IPS DF 6.9 (cell line): Measurements from ENCODE around the gene STXBP3.

Experiments used
- DNase-seq: peaks from one replicate; pipeline ENCODE4 v3.0.0-alpha.2; 2013; ENCODE audit warnings: low read depth, low spot score
- H3K27ac ChIP-seq: one replicate; pipeline ENCODE4 v1.5.1; 2013; ENCODE audit warnings: low read length, control low read depth
- H3K27me3 ChIP-seq: 2 replicates; pipeline ENCODE4 v1.6.1; 2013; ENCODE audit warnings: mild to moderate bottlenecking, low read length; ENCODE audit not compliant: control insufficient read depth, insufficient read depth
- H3K36me3 ChIP-seq: 2 replicates; pipeline ENCODE4 v1.6.1; 2013; ENCODE audit warnings: low read length; ENCODE audit not compliant: control insufficient read depth, insufficient read depth
- H3K4me1 ChIP-seq: 2 replicates; pipeline ENCODE4 v1.6.1; 2013; ENCODE audit warnings: low read length; ENCODE audit not compliant: control insufficient read depth, insufficient read depth
- H3K4me3 ChIP-seq: 2 replicates; pipeline ENCODE4 v1.5.1; 2013; ENCODE audit warnings: mild to moderate bottlenecking, low read length
- H3K9me3 ChIP-seq: 2 replicates; pipeline ENCODE4 v1.6.1; 2013; ENCODE audit warnings: low read length, inconsistent platforms; ENCODE audit not compliant: control insufficient read depth, insufficient read depth
- WGBS: extraction: QIAGEN DNeasy Blood & Tissue Kit; methylation state at CpG from one replicate; pipeline ENCODE4 v1.1.7; 2013; ENCODE audit warnings: mixed read lengths, missing lambda C conversion rate; ENCODE audit not compliant: insufficient read length, insufficient coverage; 5-methylcytosine and 5-hydroxymethylcytosine counted together

STXBP3 gene

GRCh38 chr1:108729481-108729880 lies 17.0 kb upstream of the STXBP3 start:
- no peak overlapping the region for H3K27ac ChIP-seq
- no peak for DNase-seq
- H3K9me3 ChIP-seq = no peaks in the 10 kb centered on the region
- H3K36me3 ChIP-seq = no peaks in the 10 kb centered on the region
- no CpG with 5 or more reads among the region's 4 CpGs for WGBS
- no peak overlapping the region for H3K4me3 ChIP-seq
- H3K4me1 ChIP-seq = no peaks in the 10 kb centered on the region
- H3K27me3 ChIP-seq = no peaks in the 10 kb centered on the region

DNA sequence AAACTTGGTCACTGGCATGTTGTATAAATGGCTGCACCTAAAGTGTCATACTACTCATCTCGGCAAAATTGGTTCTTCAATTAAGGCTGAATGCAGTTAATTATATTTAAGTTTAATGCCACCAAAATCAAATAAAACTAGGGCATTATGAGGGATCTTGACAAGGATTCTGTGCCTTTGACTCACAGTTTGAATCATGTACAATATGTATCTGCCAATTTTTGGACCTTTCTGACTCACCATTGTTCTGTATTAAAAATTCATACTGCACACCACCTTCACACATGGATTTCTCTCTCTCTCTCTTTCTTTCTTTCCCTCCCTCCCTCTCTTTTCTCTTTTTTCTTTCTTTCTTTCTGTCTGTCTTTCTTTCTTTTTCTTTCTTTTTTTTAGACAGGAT lies 14.1 kb upstream of the STXBP3 start:
- no peak for DNase-seq
- no peaks in the 10 kb centered on the region for H3K9me3 ChIP-seq
- no peak overlapping the region for H3K4me3 ChIP-seq
- H3K27me3 ChIP-seq = no peaks in the 10 kb centered on the region
- WGBS = no CpG with 5 or more reads among the region's 1 CpG
- H3K4me1 ChIP-seq = no peaks in the 10 kb centered on the region
- H3K36me3 ChIP-seq = no peaks in the 10 kb centered on the region
- H3K27ac ChIP-seq = no peak overlapping the region

DNA sequence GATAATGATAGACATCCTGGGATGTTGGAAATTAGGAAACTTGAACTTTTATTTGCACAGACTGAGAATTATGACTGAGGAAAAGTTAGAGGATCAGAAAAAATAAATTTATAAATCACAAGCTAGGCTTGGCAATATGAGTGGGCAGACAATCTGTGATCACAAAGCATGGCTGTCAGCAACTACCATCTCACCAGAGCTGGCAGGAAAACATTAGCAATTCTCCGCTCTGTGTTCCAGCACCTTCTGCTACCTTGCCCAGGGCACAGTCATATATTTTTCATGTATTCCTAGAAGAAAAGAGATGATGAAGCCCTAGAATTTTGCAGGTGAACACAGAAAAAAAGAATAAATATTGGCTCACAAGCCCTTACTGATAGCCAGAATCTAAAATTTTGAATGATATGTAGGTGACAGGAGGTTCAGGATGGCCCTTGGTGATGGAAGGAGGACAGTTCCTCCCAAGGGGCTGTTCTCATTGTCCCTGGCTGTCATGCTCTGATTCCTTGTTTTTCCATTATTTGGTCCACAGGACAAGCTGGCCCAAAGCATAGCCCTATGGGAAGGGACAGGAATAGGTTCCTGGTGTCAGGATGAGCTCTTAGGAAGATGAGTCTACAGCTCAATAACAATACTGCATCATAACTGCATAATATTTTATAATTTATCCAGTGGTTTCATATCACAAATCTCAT lies 12.2 kb upstream of the STXBP3 start:
- no peaks in the 10 kb centered on the region for H3K36me3 ChIP-seq
- no peak for DNase-seq
- no peaks in the 10 kb centered on the region for H3K4me1 ChIP-seq
- no peaks in the 10 kb centered on the region for H3K9me3 ChIP-seq
- no CpG with 5 or more reads among the region's 1 CpG for WGBS
- no peak overlapping the region for H3K4me3 ChIP-seq
- H3K27me3 ChIP-seq = no peaks in the 10 kb centered on the region
- H3K27ac ChIP-seq = no peak overlapping the region

- Histone ChIP-seq H3K27ac (no peak overlapping the region), H3K4me1 (no peaks in the 10 kb centered on the region), H3K4me3 (no peak overlapping the region), H3K36me3 (no peaks in the 10 kb centered on the region), H3K9me3 (no peaks in the 10 kb centered on the region), H3K27me3 (no peaks in the 10 kb centered on the region)
- DNase-seq = no peak
- WGBS = no CpG with 5 or more reads among the region's 6 CpGs
Observed at GRCh38 chr1:108742253-108742652, 4.2 kb upstream of the STXBP3 start.

- DNase-seq = no peak
- WGBS = no CpG with 5 or more reads among the region's 3 CpGs
- Histone ChIP-seq H3K27me3 (no peaks in the 10 kb centered on the region), H3K4me1 (no peaks in the 10 kb centered on the region), H3K4me3 (no peak overlapping the region), H3K27ac (no peak overlapping the region), H3K36me3 (no peaks in the 10 kb centered on the region), H3K9me3 (no peaks in the 10 kb centered on the region)
Observed at GRCh38 chr1:108745980-108746381, 493 bp upstream of the STXBP3 start.

DNA sequence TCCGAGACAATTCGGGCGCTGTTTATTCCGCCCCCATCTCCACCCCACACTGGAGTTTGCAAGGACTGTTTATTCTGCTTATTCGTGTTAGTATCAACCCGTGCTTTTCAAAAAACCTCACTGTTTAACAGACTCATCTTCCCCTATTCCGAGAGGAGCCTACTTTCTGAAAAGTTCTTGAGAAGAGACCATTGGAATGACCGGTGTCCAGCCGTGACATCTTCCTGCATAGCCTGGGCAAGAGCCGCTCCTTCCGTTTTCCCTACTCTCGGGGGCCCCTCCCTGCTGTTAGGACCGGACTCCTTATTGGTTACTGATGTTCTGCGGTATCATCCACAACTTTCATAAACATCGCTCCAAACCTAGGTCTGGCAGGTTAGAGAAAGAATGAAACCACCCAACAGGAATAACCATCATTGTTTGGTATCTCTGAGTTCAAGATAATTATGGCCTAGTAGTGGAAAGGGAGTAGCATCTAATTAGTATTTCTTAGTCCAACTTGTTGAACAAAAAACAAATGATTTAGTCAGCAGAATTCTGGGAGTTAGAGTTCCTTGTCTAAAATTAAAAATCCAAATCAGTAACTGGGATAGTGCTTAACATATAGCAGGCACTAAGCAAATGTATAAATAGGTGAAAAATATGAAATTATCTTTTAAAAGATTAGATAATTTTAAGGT lies 837 bp downstream of the STXBP3 start:
- no peaks in the 10 kb centered on the region for H3K9me3 ChIP-seq
- H3K4me3 ChIP-seq = peak overlapping the region; percentile 77; the same call in 1 of the 2 replicates
- H3K4me1 ChIP-seq = no peaks in the 10 kb centered on the region
- H3K36me3 ChIP-seq = peaks cover under 1% of the 10 kb centered on the region; the same call in 1 of the 2 replicates
- H3K27me3 ChIP-seq = no peaks in the 10 kb centered on the region
- WGBS = no CpG with 5 or more reads among the region's 15 CpGs
- DNase-seq = no peak
- no peak overlapping the region for H3K27ac ChIP-seq

DNA sequence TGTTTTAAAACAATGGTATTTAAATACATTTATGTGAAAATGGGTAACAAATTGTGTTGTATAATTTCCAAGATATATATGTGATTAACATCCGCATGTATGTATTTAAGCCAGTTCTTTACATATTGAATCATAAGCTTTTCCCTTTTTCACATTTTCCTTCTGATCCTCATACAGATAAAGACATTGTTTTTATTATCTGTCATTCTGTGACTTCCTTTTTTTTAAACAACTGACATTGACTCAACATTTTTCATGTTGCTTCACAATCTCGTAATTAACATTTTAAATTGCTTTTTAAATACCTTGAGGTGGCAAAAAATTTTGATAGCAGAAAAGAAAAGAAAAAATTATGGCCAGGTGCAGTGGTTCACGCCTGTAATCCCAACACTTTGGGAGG lies 1.4 kb downstream of the STXBP3 start:
- Histone ChIP-seq H3K4me3 (no peak overlapping the region), H3K27ac (no peak overlapping the region), H3K27me3 (no peaks in the 10 kb centered on the region), H3K4me1 (no peaks in the 10 kb centered on the region), H3K36me3 (peaks cover 2% of the 10 kb centered on the region; the same call in 1 of the 2 replicates), H3K9me3 (no peaks in the 10 kb centered on the region)
- WGBS = 100% methylated on average over 1 of the region's 3 CpGs
- no peak for DNase-seq

- WGBS = 100% methylated on average over 2 of the region's 4 CpGs
- Histone ChIP-seq H3K27me3 (no peaks in the 10 kb centered on the region), H3K4me1 (no peaks in the 10 kb centered on the region), H3K27ac (no peak overlapping the region), H3K36me3 (peaks cover 2% of the 10 kb centered on the region; the same call in 1 of the 2 replicates), H3K9me3 (no peaks in the 10 kb centered on the region), H3K4me3 (no peak overlapping the region)
- no peak for DNase-seq
Observed at GRCh38 chr1:108749081-108749480, 2.6 kb downstream of the STXBP3 start.

DNA sequence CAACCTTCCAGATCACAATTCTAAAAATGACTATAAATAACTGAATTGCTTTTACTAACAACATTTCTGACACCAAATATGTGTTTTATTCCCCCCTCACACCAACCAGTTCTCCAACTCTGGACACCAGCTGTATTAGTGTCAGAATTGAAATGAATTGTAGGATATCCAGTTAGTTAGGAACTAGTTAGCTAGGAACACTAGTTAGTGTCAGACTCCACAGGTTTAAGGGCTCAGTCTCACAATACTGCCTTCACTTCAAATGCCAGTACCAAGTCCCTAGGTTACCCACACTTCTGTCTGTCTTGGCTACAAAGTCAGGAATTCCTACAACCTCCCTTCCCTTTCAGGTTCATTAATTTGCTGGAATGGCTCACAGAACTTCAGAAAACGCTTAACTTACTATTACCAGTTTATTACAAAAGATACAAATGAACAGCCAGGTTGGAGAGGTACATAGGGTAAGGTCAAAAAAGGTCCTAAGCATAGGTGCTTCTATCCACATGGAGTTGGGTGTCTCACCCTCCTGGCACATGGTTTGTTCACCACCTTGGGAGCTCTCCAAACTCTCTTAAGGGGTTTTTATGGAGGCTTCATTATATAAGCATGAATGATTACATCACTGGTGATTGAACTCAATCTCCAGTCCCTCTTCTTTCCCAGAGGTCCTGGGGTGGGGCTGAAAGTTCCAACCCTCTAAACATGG lies 4.2 kb downstream of the STXBP3 start:
- no peaks in the 10 kb centered on the region for H3K9me3 ChIP-seq
- no peak overlapping the region for H3K4me3 ChIP-seq
- DNase-seq = no peak
- WGBS = no CpG with 5 or more reads among the region's 1 CpG
- peaks cover 2% of the 10 kb centered on the region; the same call in 1 of the 2 replicates for H3K36me3 ChIP-seq
- no peak overlapping the region for H3K27ac ChIP-seq
- no peaks in the 10 kb centered on the region for H3K27me3 ChIP-seq
- H3K4me1 ChIP-seq = no peaks in the 10 kb centered on the region

- no peaks in the 10 kb centered on the region for H3K4me1 ChIP-seq
- no peak overlapping the region for H3K4me3 ChIP-seq
- H3K27ac ChIP-seq = no peak overlapping the region
- H3K27me3 ChIP-seq = no peaks in the 10 kb centered on the region
- no peaks in the 10 kb centered on the region for H3K9me3 ChIP-seq
- H3K36me3 ChIP-seq = peaks cover 2% of the 10 kb centered on the region; the same call in 1 of the 2 replicates
- no CpG with 5 or more reads among the region's 3 CpGs for WGBS
- no peak for DNase-seq
Observed at GRCh38 chr1:108753363-108753762, 6.9 kb downstream of the STXBP3 start.
